ENCODE measurements around the gene NOVA2. TPM values are rescaled to one million over a fixed set of nuclear protein-coding genes. Genes with fewer than 3 reads are reported as not detected.

Gene NOVA2
- total RNA-seq, 4 donors from 2014 or later: 0.40 to 2.1 (median 0.44) TPM; not detected in 1

GRCh38 chr19:45995715-45996385 is 22.2 kb upstream of the NOVA2 start:
- Histone ChIP-seq H3K27ac (peak overlapping the region; percentile 79 to 88 (median 86)), H3K27me3 (peaks cover 0 to 15% (median 0%) of the 10 kb centered on the region in 4 donors), H3K4me3 (peak overlapping the region; percentile 53 to 86 (median 75)), H3K4me1 (peaks cover 10 to 35% (median 17%) of the 10 kb centered on the region in 3 donors), H3K9me3 (no peaks in the 10 kb centered on the region), H3K36me3 (peaks cover 0 to 8% (median 0%) of the 10 kb centered on the region in 3 donors)
- WGBS, 2 donors: 15% methylated on average over 13 of the region's 13 CpGs
- intact Hi-C loops (cut with DNase I): no loop called here
- TF ChIP-seq, protein P1, sequence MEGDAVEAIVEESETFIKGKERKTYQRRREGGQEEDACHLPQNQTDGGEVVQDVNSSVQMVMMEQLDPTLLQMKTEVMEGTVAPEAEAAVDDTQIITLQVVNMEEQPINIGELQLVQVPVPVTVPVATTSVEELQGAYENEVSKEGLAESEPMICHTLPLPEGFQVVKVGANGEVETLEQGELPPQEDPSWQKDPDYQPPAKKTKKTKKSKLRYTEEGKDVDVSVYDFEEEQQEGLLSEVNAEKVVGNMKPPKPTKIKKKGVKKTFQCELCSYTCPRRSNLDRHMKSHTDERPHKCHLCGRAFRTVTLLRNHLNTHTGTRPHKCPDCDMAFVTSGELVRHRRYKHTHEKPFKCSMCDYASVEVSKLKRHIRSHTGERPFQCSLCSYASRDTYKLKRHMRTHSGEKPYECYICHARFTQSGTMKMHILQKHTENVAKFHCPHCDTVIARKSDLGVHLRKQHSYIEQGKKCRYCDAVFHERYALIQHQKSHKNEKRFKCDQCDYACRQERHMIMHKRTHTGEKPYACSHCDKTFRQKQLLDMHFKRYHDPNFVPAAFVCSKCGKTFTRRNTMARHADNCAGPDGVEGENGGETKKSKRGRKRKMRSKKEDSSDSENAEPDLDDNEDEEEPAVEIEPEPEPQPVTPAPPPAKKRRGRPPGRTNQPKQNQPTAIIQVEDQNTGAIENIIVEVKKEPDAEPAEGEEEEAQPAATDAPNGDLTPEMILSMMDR (IDR thresholded peaks at IDR 0.05): no peak
- no peak for TF ChIP-seq POLR2A (IDR thresholded peaks at IDR 0.05)
- no peak for DNase-seq

GRCh38 chr19:45994998-45995714 is 21.5 kb upstream of the NOVA2 start, which contains the start of gene CCDC61:
Gene CCDC61 (plus strand): TSS chr19:45995467. CDS start chr19:46003019, 7,552 bp downstream.
- peak in 3 of 4 donors; percentile 83 to 90 (median 90) for TF ChIP-seq POLR2A (IDR thresholded peaks at IDR 0.05)
- TF ChIP-seq, protein P1 (IDR thresholded peaks at IDR 0.05): no peak
- Histone ChIP-seq H3K36me3 (peaks cover 0 to 8% (median 0%) of the 10 kb centered on the region in 3 donors), H3K27ac (peak within 1 kb of the TSS; percentile 79 to 88 (median 86)), H3K9me3 (no peaks in the 10 kb centered on the region), H3K4me1 (peaks cover 7 to 28% (median 10%) of the 10 kb centered on the region in 3 donors), H3K27me3 (peaks cover 0 to 17% (median 0%) of the 10 kb centered on the region in 4 donors), H3K4me3 (peak within 1 kb of the TSS; percentile 53 to 86 (median 75))
- intact Hi-C loops (cut with DNase I): no loop called here
- peak; percentile 85 for DNase-seq
- 1 to 2% methylated on average over 14 to 26 of the region's 34 CpGs for WGBS, 2 donors

DNA sequence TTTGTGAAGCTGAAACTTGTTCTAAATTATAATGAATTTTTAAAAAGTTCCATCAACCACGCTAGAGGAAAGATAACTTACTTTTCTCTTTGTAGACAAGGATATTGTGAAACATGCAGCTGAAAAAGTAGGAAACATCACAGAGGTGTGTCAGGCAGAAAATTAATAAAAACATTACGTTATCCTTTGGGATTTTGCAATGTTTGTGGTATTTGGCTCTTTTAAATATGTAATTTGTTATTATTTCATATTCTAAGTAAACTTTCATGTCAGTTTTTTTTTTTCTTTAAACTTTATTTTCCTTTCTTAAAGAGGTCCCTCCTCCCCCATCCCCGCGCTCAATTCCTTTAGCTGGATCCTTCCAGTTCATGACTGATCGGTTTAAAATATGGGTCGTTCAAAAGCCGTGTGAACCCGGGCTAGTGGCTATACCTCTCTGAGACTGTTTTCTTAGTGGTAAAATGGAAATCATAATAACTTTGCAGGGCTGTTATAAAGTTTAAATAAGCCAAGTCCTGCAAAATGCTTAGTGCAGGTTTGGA is 20.9 kb upstream of the NOVA2 start:
- WGBS, 2 donors: 3 to 5% methylated on average over 8 of the region's 8 CpGs
- peak overlapping the region in 2 of 4 donors; percentile 4 to 53 for H3K27ac ChIP-seq
- H3K4me3 ChIP-seq: peak overlapping the region; percentile 36 to 86 (median 75)

GRCh38 chr19:45990113-45990728 is 16.6 kb upstream of the NOVA2 start:
- Histone ChIP-seq H3K4me3 (no peak overlapping the region), H3K9me3 (no peaks in the 10 kb centered on the region), H3K27me3 (peaks cover 0 to 21% (median 0%) of the 10 kb centered on the region in 4 donors), H3K4me1 (peaks cover 0 to 5% (median 0%) of the 10 kb centered on the region in 3 donors), H3K27ac (peak overlapping the region in 1 of 4 donors; percentile 39), H3K36me3 (no peaks in the 10 kb centered on the region)
- no peak for TF ChIP-seq POLR2A (IDR thresholded peaks at IDR 0.05)
- TF ChIP-seq, protein P1 (IDR thresholded peaks at IDR 0.05): no peak
- intact Hi-C loops (cut with DNase I): no loop called here
- no peak for DNase-seq
- 79 to 80% methylated on average over 12 of the region's 12 CpGs for WGBS, 2 donors

More for the DNA sequence above, 20.9 kb upstream of the NOVA2 start:
- Histone ChIP-seq H3K36me3 (peaks cover 0 to 8% (median 0%) of the 10 kb centered on the region in 3 donors), H3K4me1 (peaks cover 7 to 22% (median 7%) of the 10 kb centered on the region in 3 donors), H3K9me3 (no peaks in the 10 kb centered on the region), H3K27me3 (peaks cover 0 to 15% (median 0%) of the 10 kb centered on the region in 4 donors)
- DNase-seq: no peak
- no peak for TF ChIP-seq POLR2A (IDR thresholded peaks at IDR 0.05)
- TF ChIP-seq, protein P1 (IDR thresholded peaks at IDR 0.05): no peak
- intact Hi-C loops (cut with DNase I): no loop called here

Measured in esophagus squamous epithelium (tissue), 5 donors.